ENCODE results near the gene DDRGK1.
A peak's percentile ranks its signal among the peaks of the same experiment; 100 is the strongest.

Gene DDRGK1

GRCh38 chr20:3173610-3174441, 30.7 kb downstream of the DDRGK1 start:
- peak; percentile 75 for DNase-seq (ENCODE audit: low read depth)
- peak overlapping the region; percentile 85 for H3K4me3 ChIP-seq (replicated peaks; ENCODE audit: low read depth, low read length)
- no peak for TF ChIP-seq CTCF (IDR thresholded peaks at IDR 0.05; ENCODE audit: low read length, missing control alignments)

GRCh38 chr20:3172933-3173609, 31.4 kb downstream of the DDRGK1 start, which contains the start of gene LZTS3:
LZTS3 (minus strand) TSS chr20:3173549; CDS start chr20:3167163, 6,386 bp downstream.
- H3K4me3 ChIP-seq (replicated peaks; ENCODE audit: low read depth, low read length), result peak within 1 kb of the TSS; percentile 85
- DNase-seq (ENCODE audit: low read depth), result peak; percentile 42
- no peak for TF ChIP-seq CTCF (IDR thresholded peaks at IDR 0.05; ENCODE audit: low read length, missing control alignments)

- H3K4me3 ChIP-seq (replicated peaks; ENCODE audit: low read depth, low read length), result peak overlapping the region; percentile 85
- DNase-seq (ENCODE audit: low read depth), result no peak
- TF ChIP-seq CTCF (IDR thresholded peaks at IDR 0.05; ENCODE audit: low read length, missing control alignments), result no peak
These were observed 32.2 kb downstream of the DDRGK1 start for GRCh38 chr20:3172126-3172932.

- TF ChIP-seq CTCF (IDR thresholded peaks at IDR 0.05; ENCODE audit: low read length, missing control alignments), result no peak
- H3K4me3 ChIP-seq (replicated peaks; ENCODE audit: low read depth, low read length), result no peak overlapping the region
- no peak for DNase-seq (ENCODE audit: low read depth)
These were observed 32.9 kb downstream of the DDRGK1 start for GRCh38 chr20:3171391-3172125.

GRCh38 chr20:3168829-3169590, 35.5 kb downstream of the DDRGK1 start:
- H3K4me3 ChIP-seq (replicated peaks; ENCODE audit: low read depth, low read length), result no peak overlapping the region
- no peak for DNase-seq (ENCODE audit: low read depth)
- no peak for TF ChIP-seq CTCF (IDR thresholded peaks at IDR 0.05; ENCODE audit: low read length, missing control alignments)
